IMR-90 (cell line): Measurements from ENCODE around the gene IL2. TPM values are rescaled to one million over a fixed set of nuclear protein-coding genes. Genes with fewer than 3 reads are reported as not detected.

Experiments used
- ATAC-seq: fragments of 200-7000 bp; cut with Tn5 transposase; 2 replicates; pipeline ENCODE4 v1.9.1; 2020; ENCODE audit warnings: low read depth, mild to moderate bottlenecking, moderate library complexity
- BruUV-seq: library from RNA; stranded (reverse); fragments of 400-500 nt; replicated peaks from 2 replicates; lab custom pipeline; 2021; lab: Mats Ljungman, UMichigan
- CTCF ChIA-PET: fragments of 300-600 bp; formaldehyde crosslinking; extraction: SDS; loops from one replicate; lab custom pipeline; 2021; ENCODE audit warnings: antibody characterized with exemption; lab: Yijun Ruan, JAX
- POLR2A ChIA-PET: fragments of 300-600 bp; sonication (Branson Sonifier 250); formaldehyde crosslinking; loops from one replicate; lab custom pipeline; 2022; ENCODE audit warnings: antibody characterized with exemption; ENCODE audit not compliant: unreplicated experiment; lab: Charles Lee
- DNase-seq: peaks from one replicate; pipeline ENCODE4 v3.0.0; 2013
- H2AFZ ChIP-seq: replicated peaks from 2 replicates; pipeline ENCODE3; 2013; ENCODE audit warnings: low read length, mild to moderate bottlenecking; ENCODE audit not compliant: poor library complexity
- H2AK5ac ChIP-seq: 2 replicates; pipeline ENCODE4 v1.6.1; 2013; ENCODE audit warnings: low read depth, low read length, inconsistent platforms
- H2AK9ac ChIP-seq: replicated peaks from 2 replicates; pipeline ENCODE3; 2013; ENCODE audit warnings: mild to moderate bottlenecking, low read depth, low read length, moderate library complexity; ENCODE audit not compliant: poor library complexity
- H2BK120ac ChIP-seq: 2 replicates; pipeline ENCODE4 v1.6.1; 2013; ENCODE audit warnings: low read depth, low read length, inconsistent platforms
- H2BK15ac ChIP-seq: 3 replicates; pipeline ENCODE4 v1.6.1; 2013; ENCODE audit warnings: low read depth, low read length, inconsistent platforms
- H2BK20ac ChIP-seq: 2 replicates; pipeline ENCODE4 v1.6.1; 2013; ENCODE audit warnings: low read depth, mild to moderate bottlenecking, inconsistent platforms, low read length, moderate library complexity
- H2BK5ac ChIP-seq: 2 replicates; pipeline ENCODE4 v1.6.1; 2013; ENCODE audit warnings: mild to moderate bottlenecking, low read depth, low read length, inconsistent platforms; ENCODE audit not compliant: poor library complexity, severe bottlenecking
- H3K14ac ChIP-seq: replicated peaks from 2 replicates; pipeline ENCODE4 v1.6.1; 2013; ENCODE audit warnings: low read depth, low read length, inconsistent platforms
- H3K18ac ChIP-seq: 2 replicates; pipeline ENCODE4 v1.6.1; 2013; ENCODE audit warnings: low read depth, low read length, control low read depth
- H3K23ac ChIP-seq: 2 replicates; pipeline ENCODE4 v1.6.1; 2013; ENCODE audit warnings: low read depth, low read length, inconsistent platforms
- H3K27ac ChIP-seq: 2 replicates; pipeline ENCODE4 v1.5.1; 2013; ENCODE audit warnings: mild to moderate bottlenecking, control low read depth, low read length; ENCODE audit not compliant: insufficient read depth
- H3K27me3 ChIP-seq: 2 replicates; pipeline ENCODE4 v1.6.1; 2013; ENCODE audit warnings: low read length; ENCODE audit not compliant: control insufficient read depth, insufficient read depth
- H3K36me3 ChIP-seq: 2 replicates; pipeline ENCODE4 v1.6.1; 2013; ENCODE audit warnings: low read length, mixed read lengths; ENCODE audit not compliant: control insufficient read depth, insufficient read depth
- H3K4ac ChIP-seq: 2 replicates; pipeline ENCODE4 v1.6.1; 2013; ENCODE audit warnings: low read depth, low read length, inconsistent platforms
- H3K4me1 ChIP-seq: 2 replicates; pipeline ENCODE4 v1.6.1; 2013; ENCODE audit warnings: low read length, mixed read lengths; ENCODE audit not compliant: control insufficient read depth, insufficient read depth
- H3K4me2 ChIP-seq: 2 replicates; pipeline ENCODE4 v1.6.1; 2013; ENCODE audit warnings: low read depth, mild to moderate bottlenecking, control low read depth, low read length, moderate library complexity
- H3K4me3 ChIP-seq: 2 replicates; pipeline ENCODE4 v1.5.1; 2013; ENCODE audit warnings: low read depth, mild to moderate bottlenecking, control low read depth, low read length, moderate library complexity; ENCODE audit not compliant: insufficient read depth
- H3K56ac ChIP-seq: 2 replicates; pipeline ENCODE4 v1.6.1; 2013; ENCODE audit warnings: low read length, inconsistent platforms; ENCODE audit not compliant: insufficient read depth; ENCODE audit errors: extremely low read depth
- H3K79me1 ChIP-seq, 2 experiments: 2 replicates each; pipeline ENCODE4 v1.6.1; 2013; ENCODE audit warnings: low read length in 2 of 2, inconsistent platforms in 1 of 2, low read depth in 1 of 2
- H3K9ac ChIP-seq: 2 replicates; pipeline ENCODE4 v1.6.1; 2013; ENCODE audit warnings: low read depth, low read length, control low read depth
- H3K9me1 ChIP-seq: 2 replicates; pipeline ENCODE4 v1.6.1; 2013; ENCODE audit warnings: low read length, inconsistent platforms; ENCODE audit not compliant: insufficient read depth
- H3K9me3 ChIP-seq: 2 replicates; pipeline ENCODE4 v1.6.1; 2013; ENCODE audit warnings: low read length; ENCODE audit not compliant: control insufficient read depth, insufficient read depth
- H4K20me1 ChIP-seq: 2 replicates; pipeline ENCODE4 v1.6.1; 2013; ENCODE audit warnings: low read length, inconsistent platforms; ENCODE audit not compliant: insufficient read depth
- H4K5ac ChIP-seq: 2 replicates; pipeline ENCODE4 v1.6.1; 2013; ENCODE audit warnings: mild to moderate bottlenecking, low read depth, low read length, control low read depth
- H4K8ac ChIP-seq, 2 experiments: 2 replicates each; pipeline ENCODE4 v1.6.1; 2013; ENCODE audit warnings: low read depth in 2 of 2, low read length in 2 of 2, control low read depth in 1 of 2, inconsistent platforms in 1 of 2
- H4K91ac ChIP-seq: 2 replicates; pipeline ENCODE4 v1.6.1; 2013; ENCODE audit warnings: low read depth, low read length, inconsistent platforms; ENCODE audit not compliant: insufficient read depth
- BHLHE40 ChIP-seq: fragments of 150-350 bp; IDR thresholded peaks from 2 replicates; pipeline ENCODE4 v1.6.1; 2016; ENCODE audit warnings: mild to moderate bottlenecking, low read depth, low read length
- CTCF ChIP-seq: conservative IDR thresholded peaks from 2 replicates; pipeline ENCODE4 v1.5.1; 2012; ENCODE audit warnings: mild to moderate bottlenecking, low read depth, low read length, improper control_type of control experiment
- ELK1 ChIP-seq: fragments of 150-350 bp; IDR thresholded peaks from 2 replicates; pipeline ENCODE4 v1.6.1; 2016; ENCODE audit warnings: low read depth, mild to moderate bottlenecking, low read length, moderate library complexity, borderline replicate concordance
- FOS ChIP-seq: fragments of 150-350 bp; IDR thresholded peaks from 2 replicates; pipeline ENCODE4 v1.6.1; 2016; ENCODE audit warnings: low read depth, low read length
- MAZ ChIP-seq: IDR thresholded peaks from 2 replicates; pipeline ENCODE4 v1.6.1; 2012; ENCODE audit warnings: low read depth, mild to moderate bottlenecking, low read length, improper control_type of control experiment, moderate library complexity, borderline replicate concordance
- NFE2L2 ChIP-seq: fragments of 150-350 bp; IDR thresholded peaks from 2 replicates; pipeline ENCODE4 v1.6.1; 2016; ENCODE audit warnings: low read depth, mild to moderate bottlenecking, low read length
- POLR2A ChIP-seq: IDR thresholded peaks from 2 replicates; pipeline ENCODE4 v1.6.1; 2012; ENCODE audit warnings: mild to moderate bottlenecking, low read depth, low read length
- RCOR1 ChIP-seq: IDR thresholded peaks from 2 replicates; pipeline ENCODE4 v1.6.1; 2012; ENCODE audit warnings: mild to moderate bottlenecking, low read length, improper control_type of control experiment; ENCODE audit not compliant: insufficient replicate concordance
- WGBS, 2 experiments: methylation state at CpG; one replicate each; pipeline versions ENCODE4 v1.1.5 to v1.1.7; 2013; ENCODE audit warnings: missing lambda C conversion rate in 2 of 2; ENCODE audit not compliant: insufficient read length in 1 of 2; ENCODE audit errors: extremely low coverage in 2 of 2; 5-methylcytosine and 5-hydroxymethylcytosine counted together
- dilution Hi-C: fragments of 300-500 bp; cut with HindIII; formaldehyde crosslinking; loops from one replicate; pipeline ENCODE4 v1.14.3; 2018; ENCODE audit warnings: low sequenced_read_pairs; ENCODE audit not compliant: unreplicated experiment
- in situ Hi-C: fragments of 300-500 bp; cut with MboI; formaldehyde crosslinking; loops from 3 replicates; pipeline ENCODE4 v1.14.3; 2019; ENCODE audit warnings: low sequenced_read_pairs, inconsistent platforms, mixed read lengths
- intact Hi-C: fragments of 100-400 bp; cut with micrococcal nuclease; formaldehyde crosslinking; loops from 2 replicates; pipeline ENCODE4 v1.10.0; 2022
- polyA plus RNA-seq, 3 experiments: library from polyadenylated mRNA; depleted of rRNA; stranded (reverse); fragments of >200 nt; gene quantifications; 2 replicates each; pipeline ENCODE4 v1.2.3, GENCODE V29; 2012; ENCODE audit warnings: low replicate concordance in 1 of 3
- total RNA-seq: library from RNA; depleted of rRNA; stranded (reverse); fragments of >200 nt; gene quantifications from 2 replicates; pipeline ENCODE4 v1.2.3, GENCODE V29; 2012
- TF ChIP-seq, protein P1 (sequence below): fragments of 150-350 bp; IDR thresholded peaks from 2 replicates; pipeline ENCODE4 v1.6.1; 2017; ENCODE audit warnings: mild to moderate bottlenecking, antibody characterized with exemption, low read length, low read depth

The IL2 gene
- total and polyA plus RNA-seq, 2 of the 4 experiments (the other 2 are of a cell fraction) = not detected

DNA sequence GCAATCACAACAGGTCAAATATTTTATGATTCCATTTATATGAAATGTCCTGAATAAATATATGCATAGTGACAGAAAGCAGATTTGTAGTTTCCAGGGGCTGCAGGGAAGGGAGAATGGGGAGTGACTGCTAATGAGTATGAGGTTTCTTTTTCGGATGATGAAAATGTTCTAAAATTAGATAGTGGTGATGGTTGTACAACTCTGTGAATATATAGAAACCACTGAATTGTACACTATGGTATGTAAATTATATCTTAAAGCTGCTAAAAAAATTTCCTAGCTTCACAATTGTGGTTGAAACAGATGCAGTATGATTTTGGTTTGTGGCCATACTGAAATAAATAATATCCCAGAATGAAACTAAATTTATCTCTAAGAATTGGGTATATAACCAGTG is 12.9 kb upstream of the IL2 start:
- H2AFZ ChIP-seq = no peak overlapping the region
- H3K27me3 ChIP-seq = no peaks in the 10 kb centered on the region; the same call in 1 of the 2 replicates
- H3K4me2 ChIP-seq = no peak overlapping the region
- no peak overlapping the region for H3K18ac ChIP-seq
- no peak for DNase-seq
- H4K5ac ChIP-seq = no peak overlapping the region
- no peak overlapping the region for H3K4me3 ChIP-seq
- no peaks in the 10 kb centered on the region for H3K36me3 ChIP-seq
- no peak overlapping the region for H2BK20ac ChIP-seq
- WGBS, 2 experiments = no CpG with 5 or more reads among the region's 1 CpG
- no peaks in the 10 kb centered on the region for H3K9me3 ChIP-seq
- no peak overlapping the region for H3K9ac ChIP-seq
- ChIA-PET CTCF (no interaction called here), POLR2A (no interaction called here)
- intact Hi-C loops (no loop called here), in situ Hi-C loops (no loop called here), dilution Hi-C loops (no loop called here)
- BruUV-seq = no TSS peak
- H4K8ac ChIP-seq = no peak overlapping the region
- no peaks in the 10 kb centered on the region for H3K4me1 ChIP-seq
- no peak for TF ChIP-seq POLR2A
- no peak for TF ChIP-seq MAZ
- no peak for TF ChIP-seq RCOR1
- TF ChIP-seq, protein P1, sequence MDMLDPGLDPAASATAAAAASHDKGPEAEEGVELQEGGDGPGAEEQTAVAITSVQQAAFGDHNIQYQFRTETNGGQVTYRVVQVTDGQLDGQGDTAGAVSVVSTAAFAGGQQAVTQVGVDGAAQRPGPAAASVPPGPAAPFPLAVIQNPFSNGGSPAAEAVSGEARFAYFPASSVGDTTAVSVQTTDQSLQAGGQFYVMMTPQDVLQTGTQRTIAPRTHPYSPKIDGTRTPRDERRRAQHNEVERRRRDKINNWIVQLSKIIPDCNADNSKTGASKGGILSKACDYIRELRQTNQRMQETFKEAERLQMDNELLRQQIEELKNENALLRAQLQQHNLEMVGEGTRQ = no peak
- no peak for TF ChIP-seq FOS
- TF ChIP-seq BHLHE40 = no peak
- no peak for TF ChIP-seq NFE2L2
- no peak for TF ChIP-seq CTCF
- TF ChIP-seq ELK1 = no peak
- H4K20me1 ChIP-seq = no peaks in the 10 kb centered on the region
- H3K4ac ChIP-seq = no peak overlapping the region
- H4K91ac ChIP-seq = no peak overlapping the region
- H3K23ac ChIP-seq = no peak overlapping the region
- no peak overlapping the region for H3K56ac ChIP-seq
- no peak overlapping the region for H3K27ac ChIP-seq
- no peaks in the 10 kb centered on the region for H3K9me1 ChIP-seq
- no peak overlapping the region for H2BK15ac ChIP-seq
- H2BK5ac ChIP-seq = no peak overlapping the region
- H3K14ac ChIP-seq = no peak overlapping the region
- no peak overlapping the region for H2AK5ac ChIP-seq
- H2AK9ac ChIP-seq = no peak overlapping the region
- H3K79me1 ChIP-seq = no peaks in the 10 kb centered on the region
- ATAC-seq = no peak
- no peak overlapping the region for H2BK120ac ChIP-seq
